GM19351 (cell line): ENCODE data around the gene NANS.
"Not testable (repeated sequence)": the region's sequence is repeated elsewhere in the genome, so short reads cannot be mapped to it uniquely, and the experiment has no call there.

Experiments used
- ATAC-seq: cut with Tn5 transposase; IDR thresholded peaks from one replicate; pipeline ENCODE4 v1.9.1; 2021; ENCODE audit warnings: mild to moderate bottlenecking, moderate library complexity; ENCODE audit not compliant: unreplicated experiment

Gene NANS, protein sequence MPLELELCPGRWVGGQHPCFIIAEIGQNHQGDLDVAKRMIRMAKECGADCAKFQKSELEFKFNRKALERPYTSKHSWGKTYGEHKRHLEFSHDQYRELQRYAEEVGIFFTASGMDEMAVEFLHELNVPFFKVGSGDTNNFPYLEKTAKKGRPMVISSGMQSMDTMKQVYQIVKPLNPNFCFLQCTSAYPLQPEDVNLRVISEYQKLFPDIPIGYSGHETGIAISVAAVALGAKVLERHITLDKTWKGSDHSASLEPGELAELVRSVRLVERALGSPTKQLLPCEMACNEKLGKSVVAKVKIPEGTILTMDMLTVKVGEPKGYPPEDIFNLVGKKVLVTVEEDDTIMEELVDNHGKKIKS

DNA sequence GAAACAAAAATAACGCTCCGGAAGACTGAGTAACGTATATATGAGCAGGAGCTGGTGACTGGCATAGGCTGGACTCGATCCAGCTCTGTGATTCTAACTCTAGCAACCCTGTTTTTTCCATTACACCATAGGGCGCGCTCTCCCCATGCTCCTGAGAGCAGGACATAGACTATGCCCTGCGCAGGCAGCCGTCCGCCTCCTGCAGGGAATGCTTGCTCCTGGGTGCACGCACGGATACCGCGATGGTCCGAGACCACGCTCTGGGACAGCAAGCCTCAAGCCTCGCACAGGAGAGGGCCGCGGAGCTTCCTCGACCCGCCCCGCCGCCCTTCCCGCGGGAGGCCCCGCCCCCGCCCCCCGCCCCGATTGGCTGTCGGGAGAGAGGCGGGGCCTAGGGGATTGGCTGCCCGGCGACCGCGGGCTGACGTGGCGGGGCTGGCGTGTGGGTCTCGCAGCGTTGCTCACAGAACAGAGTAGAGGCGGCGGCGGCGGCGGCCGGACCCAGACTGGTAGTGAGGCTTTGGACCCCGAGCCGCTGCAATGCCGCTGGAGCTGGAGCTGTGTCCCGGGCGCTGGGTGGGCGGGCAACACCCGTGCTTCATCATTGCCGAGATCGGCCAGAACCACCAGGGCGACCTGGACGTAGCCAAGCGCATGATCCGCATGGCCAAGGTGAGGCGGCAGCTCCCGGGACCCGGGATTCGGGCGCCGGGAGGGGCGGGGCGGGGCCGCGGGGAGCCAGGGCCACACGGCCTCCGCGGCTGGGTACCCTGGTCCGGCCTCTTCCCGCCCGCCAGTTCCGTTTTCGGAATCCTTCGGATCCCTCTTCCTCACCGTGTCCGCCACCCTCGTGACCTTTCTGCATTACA, at the start of gene NANS:
TSS of gene NANS (plus strand) at position 464 of the 869 bp plus-strand sequence. CDS start at position 541, 77 bp downstream.
- peak; percentile 95 for ATAC-seq

- ATAC-seq, result no peak
Measured at GRCh38 chr9:98007251-98007928, 49.1 kb upstream of the NANS start.

GRCh38 chr9:98008764-98009163, 47.8 kb upstream of the NANS start:
- no peak for ATAC-seq

GRCh38 chr9:98009437-98009836, 47.1 kb upstream of the NANS start:
- no peak for ATAC-seq

DNA sequence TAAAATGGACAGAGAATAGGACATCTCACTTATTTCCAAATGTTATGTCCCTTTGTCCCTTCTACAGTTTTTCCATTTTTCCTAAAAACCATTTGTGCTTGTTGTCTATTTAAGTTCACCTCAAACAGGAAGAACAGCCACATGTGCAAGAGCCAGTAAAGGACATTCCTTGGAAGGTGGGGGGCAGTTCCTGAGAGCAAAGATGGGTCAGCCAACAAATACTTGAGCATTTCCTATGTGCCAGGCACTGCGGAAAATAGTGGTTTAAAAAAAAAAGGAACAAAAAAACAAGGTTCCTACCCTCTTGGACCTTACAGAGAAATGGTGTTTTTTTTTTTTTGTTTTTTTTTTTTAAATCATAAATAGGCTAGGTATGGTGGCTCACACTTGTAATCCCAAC, 46.6 kb upstream of the NANS start:
- ATAC-seq, result no peak

GRCh38 chr9:98010445-98010844, 46.1 kb upstream of the NANS start:
- peak; percentile 96 for ATAC-seq

- ATAC-seq, result no peak
Measured at GRCh38 chr9:98011122-98011521, 45.4 kb upstream of the NANS start.

DNA sequence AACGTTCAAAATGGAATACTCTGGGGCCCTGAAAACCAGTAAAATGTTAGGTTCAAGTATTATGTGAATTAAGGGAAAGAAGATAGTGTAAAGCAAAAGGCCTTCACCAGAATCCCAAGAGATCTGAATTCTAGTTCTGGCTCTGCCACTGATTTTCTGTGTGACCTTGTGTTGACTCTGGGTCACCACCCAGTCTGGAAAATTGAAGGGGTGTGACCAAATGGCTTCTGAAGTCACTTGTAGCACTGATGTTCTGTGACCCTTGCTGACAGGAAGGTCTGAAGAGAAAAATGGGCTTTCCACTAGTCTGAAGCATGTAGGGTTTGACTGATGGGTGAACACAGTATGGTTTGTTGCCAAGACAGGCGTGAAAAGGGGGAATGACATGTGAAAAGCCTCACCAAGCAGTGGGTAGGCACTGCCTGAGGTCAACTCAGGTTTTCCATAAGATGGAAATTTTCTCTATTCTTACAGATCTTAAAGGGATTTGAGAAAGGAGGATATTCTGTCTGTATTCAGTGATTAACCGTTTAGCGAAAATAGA, 40.3 kb upstream of the NANS start:
- no peak for ATAC-seq

GRCh38 chr9:98017306-98017705, 39.2 kb upstream of the NANS start:
- ATAC-seq, result no peak

GRCh38 chr9:98018347-98018746, 38.2 kb upstream of the NANS start:
- ATAC-seq, result no peak

DNA sequence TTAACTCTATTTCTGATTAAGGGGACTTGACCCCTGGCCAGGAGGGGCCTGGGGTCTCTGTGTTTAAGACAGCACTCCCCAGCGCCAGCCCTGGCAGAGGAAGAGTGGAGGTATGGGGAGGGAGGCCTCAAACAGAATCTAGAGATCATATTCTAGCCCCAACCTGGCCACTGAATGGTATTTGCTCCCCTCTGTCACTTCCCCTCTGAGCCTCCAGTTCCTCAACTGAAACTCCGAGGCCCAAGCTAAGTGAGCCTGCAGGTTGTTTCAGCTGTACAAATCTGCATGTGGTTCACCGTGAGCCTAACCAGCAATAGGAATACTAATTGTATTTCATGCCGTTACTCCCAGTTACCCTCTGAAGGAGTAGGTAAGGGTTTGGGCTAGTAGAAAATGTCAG, 37.4 kb upstream of the NANS start:
- no peak for ATAC-seq

DNA sequence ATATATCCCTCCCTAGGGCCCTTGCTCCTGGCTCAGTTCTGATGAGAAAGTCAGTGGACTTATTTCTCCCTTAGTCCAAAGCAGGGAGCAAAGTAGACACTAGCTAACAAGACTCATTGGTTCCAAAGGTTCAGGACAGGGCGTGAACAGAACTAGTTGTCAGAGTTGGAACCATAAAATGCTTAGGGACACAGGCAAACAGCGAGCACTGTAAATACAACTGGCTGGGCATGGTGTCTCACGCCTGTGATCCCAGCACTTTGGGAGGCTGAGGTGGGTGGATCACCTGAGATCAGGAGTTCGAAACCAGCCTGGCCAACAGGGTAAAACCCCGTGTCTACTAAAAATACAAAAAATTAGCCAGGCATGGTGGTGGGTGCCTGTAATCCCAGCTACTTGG, 36.7 kb upstream of the NANS start:
- ATAC-seq, result not testable (repeated sequence)

DNA sequence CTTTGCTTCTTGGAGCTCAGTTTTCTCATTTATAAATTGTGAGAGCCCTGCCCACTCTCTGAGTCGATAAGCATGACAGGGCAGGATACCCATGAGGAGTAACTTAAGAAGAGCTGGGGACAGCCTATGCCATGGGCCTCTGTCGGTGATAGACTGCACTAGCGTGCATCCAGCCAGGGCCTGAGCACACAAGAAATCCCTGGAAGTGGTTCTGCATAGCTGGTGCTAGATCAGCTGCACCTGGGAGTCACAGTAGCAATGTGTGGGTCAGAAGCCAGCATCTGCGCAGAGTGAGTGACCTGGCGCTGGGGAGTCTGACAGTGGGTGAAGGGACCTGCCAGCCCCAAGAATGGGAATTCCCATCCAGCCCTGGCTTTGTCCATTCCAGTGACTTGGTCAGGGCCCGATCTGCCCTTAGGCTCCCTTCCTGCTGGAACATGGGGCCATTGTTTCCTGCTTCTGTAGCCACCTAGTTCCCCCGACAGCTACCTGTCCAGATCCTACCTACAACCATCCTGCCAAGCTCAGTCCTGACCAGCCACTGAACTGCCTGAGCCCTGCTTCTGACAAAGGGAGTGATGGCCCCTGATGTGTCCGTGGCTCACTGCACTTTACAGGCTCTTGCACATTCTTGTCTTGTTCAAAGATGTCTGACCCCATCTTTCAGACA, 35.9 kb upstream of the NANS start:
- no peak for ATAC-seq

DNA sequence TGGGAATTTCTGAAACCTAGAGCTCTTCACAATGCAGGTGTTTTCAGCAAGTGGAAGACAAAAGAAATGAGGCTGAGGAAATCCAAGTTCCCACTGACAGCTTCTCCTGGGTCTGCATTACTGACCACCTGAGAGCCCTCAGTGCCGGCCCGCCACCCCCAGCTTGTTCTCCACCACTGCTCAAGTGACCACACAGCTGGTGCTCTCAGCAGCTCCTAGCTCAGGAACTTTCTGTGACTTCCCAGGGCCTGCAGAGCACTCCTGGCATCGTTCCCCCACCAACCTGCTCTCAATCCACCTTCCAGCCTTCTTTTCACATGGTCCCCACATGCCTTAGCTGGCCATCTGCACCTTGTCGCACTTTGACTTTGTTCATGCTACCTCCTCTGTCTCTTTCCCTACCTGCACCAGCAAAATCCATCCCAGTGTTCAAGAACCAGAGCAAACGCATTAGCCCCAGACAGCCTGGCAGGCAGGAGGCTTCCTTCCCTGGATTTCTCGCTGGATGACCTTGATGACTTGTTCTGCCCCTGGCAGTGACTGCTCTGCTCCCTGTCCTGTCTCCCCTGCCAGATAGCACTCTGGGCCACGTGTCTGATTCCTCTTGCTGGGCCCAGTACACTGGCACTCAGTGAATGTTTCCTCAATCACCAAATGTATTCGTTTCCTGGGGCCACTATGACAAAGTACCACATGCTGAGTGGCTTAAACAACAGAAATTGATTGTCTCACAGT, 35.1 kb upstream of the NANS start:
- ATAC-seq, result no peak

GRCh38 chr9:98022447-98022846, 34.1 kb upstream of the NANS start:
- ATAC-seq, result no peak

DNA sequence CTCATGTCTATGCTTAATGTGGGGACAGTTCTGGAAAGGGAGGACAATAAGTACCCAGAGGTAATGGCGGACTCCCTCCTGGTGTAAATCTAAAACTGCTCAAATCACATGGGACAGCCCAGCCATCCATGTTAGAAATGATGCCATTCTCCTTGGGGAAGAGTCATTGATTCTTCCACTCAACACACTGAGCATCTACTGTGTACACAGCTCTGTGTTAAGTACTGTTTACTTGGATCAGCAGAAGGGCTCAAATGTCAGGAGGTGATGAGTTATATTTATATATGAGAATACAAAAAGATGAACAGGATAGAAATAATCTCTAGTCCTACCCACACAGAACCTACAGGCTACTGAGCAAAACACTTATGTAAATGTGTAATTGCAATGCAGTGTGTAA, 31.8 kb upstream of the NANS start:
- ATAC-seq, result no peak

GRCh38 chr9:98031169-98031568, 25.4 kb upstream of the NANS start:
- no peak for ATAC-seq

DNA sequence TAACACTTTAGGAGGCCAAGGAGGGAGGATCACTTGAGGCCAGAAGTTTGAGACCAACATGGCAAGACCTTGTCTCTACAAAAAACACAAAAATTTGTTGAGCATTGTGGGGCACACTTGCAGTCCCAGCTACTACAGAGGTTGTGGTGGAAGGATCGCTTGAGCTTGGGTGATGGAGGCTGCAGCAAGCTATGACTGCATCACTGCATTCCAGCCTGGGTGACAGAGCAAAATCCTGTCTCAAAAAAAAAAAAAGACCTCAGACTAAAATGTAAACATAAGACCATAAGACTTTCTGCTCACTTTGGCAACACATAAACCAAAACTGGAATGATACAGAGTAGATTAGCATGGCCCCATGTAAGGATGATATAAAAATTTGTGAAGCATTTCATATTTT, 24.6 kb upstream of the NANS start:
- ATAC-seq, result no peak

DNA sequence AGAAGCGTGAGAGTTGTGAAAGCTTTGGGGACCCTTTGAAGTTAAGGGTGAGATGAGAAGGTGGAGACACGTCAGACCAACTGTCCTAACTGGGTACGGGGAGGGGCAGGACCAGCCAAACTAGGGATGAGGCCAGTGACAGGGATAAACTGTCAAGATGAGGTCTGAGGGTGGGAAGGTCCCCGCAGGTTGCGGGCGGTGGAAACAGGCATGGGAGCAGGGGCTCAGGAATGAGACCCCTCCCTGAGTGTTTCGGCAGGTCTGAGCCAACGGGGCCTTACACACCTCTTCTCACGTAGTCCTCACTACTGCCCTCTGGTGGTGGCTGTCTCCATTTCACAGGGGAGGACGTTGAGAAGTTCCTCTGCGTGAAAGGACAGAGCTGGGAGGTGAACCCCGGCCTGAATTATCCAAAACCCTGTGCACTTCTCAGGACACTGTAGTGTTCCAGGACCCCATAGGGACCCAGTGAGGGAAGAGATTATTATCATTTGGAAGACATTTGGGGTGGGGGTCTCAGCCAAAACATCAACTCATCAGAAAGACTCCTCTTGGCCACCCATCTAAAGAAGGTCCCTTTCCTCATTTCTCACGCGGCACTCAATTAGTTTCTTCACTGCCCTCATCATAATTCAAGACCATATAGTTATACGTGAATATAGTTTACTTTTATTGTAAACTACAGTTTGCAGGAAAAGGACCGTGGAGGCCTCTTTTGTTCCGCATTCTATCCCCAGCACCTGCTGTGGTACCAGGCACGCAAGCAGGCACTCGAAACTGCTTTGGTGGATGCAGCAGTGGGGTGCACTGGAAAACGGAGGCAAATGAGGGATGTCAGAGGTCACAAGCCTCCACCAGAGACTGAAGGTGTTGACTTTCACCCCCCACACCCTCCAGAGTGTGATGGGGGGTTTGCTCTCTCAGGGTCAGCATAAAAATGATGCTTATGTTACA, 21.7 kb upstream of the NANS start:
- ATAC-seq, result peak; percentile 59
